Keratinocyte (primary cell): Measurements from ENCODE around the gene CEMIP2. TPM values are rescaled to one million over a fixed set of nuclear protein-coding genes. Genes with fewer than 3 reads are reported as not detected.

Source experiments
- DNase-seq: peaks from one replicate; pipeline ENCODE4 v3.0.0-alpha.2; 2011; ENCODE audit warnings: low read depth, missing footprints, low spot score
- FAIRE-seq: peaks from 2 replicates; lab custom pipeline; 2011; peaks lifted over from hg19 to GRCh38; lab: Jason Lieb, UNC
- H2AFZ ChIP-seq: 2 replicates; pipeline ENCODE4 v1.6.0; 2012; ENCODE audit warnings: low read length, control low read depth, inconsistent platforms; ENCODE audit not compliant: control insufficient read depth
- H3K27ac ChIP-seq: 2 replicates; pipeline ENCODE4 v1.5.1; 2011; ENCODE audit warnings: low read length; ENCODE audit not compliant: control insufficient read depth, insufficient read depth
- H3K27me3 ChIP-seq: 3 replicates; pipeline ENCODE4 v1.6.0; 2011; ENCODE audit warnings: low read length; ENCODE audit not compliant: control insufficient read depth, insufficient read depth; ENCODE audit errors: extremely low read depth
- H3K36me3 ChIP-seq, 2 experiments: 2 replicates in 1 of 2; 3 replicates in 1 of 2; pipeline ENCODE4 v1.5.1; 2011; ENCODE audit warnings: low read length in 2 of 2, mild to moderate bottlenecking in 1 of 2; ENCODE audit not compliant: control insufficient read depth in 2 of 2, insufficient read depth in 2 of 2; ENCODE audit errors: extremely low read depth in 1 of 2
- H3K4me1 ChIP-seq: 3 replicates; pipeline ENCODE4 v1.5.1; 2011; ENCODE audit warnings: low read length; ENCODE audit not compliant: control insufficient read depth, insufficient read depth; ENCODE audit errors: extremely low read depth
- H3K4me2 ChIP-seq: 3 replicates; pipeline ENCODE4 v1.6.0; 2011; ENCODE audit warnings: low read depth, low read length; ENCODE audit not compliant: control insufficient read depth, insufficient read depth; ENCODE audit errors: extremely low read depth
- H3K4me3 ChIP-seq, 3 experiments: fragments of 200-600 bp in 1 of 3; sonication (generic) in 1 of 3; 2 replicates in 2 of 3; 3 replicates in 1 of 3; pipeline ENCODE4 v1.5.1; 2011 to 2016; ENCODE audit warnings: low read length in 3 of 3, mild to moderate bottlenecking in 3 of 3, control low read depth in 2 of 3, inconsistent platforms in 1 of 3, low read depth in 1 of 3, mixed read lengths in 1 of 3, mixed run types in 1 of 3, moderate library complexity in 1 of 3; ENCODE audit not compliant: control insufficient read depth in 2 of 3, insufficient read depth in 2 of 3; ENCODE audit errors: extremely low read depth in 1 of 3
- H3K79me2 ChIP-seq: 2 replicates; pipeline ENCODE4 v1.6.0; 2012; ENCODE audit warnings: low read length; ENCODE audit not compliant: control insufficient read depth, insufficient read depth
- H3K9ac ChIP-seq: 3 replicates; pipeline ENCODE4 v1.6.0; 2011; ENCODE audit warnings: low read length; ENCODE audit not compliant: control insufficient read depth, insufficient read depth; ENCODE audit errors: extremely low read depth
- H3K9me1 ChIP-seq: 3 replicates; pipeline ENCODE4 v1.6.0; 2011; ENCODE audit warnings: low read length; ENCODE audit not compliant: control insufficient read depth, insufficient read depth; ENCODE audit errors: extremely low read depth
- H3K9me3 ChIP-seq: 2 replicates; pipeline ENCODE4 v1.5.1; 2012; ENCODE audit warnings: low read depth, low read length; ENCODE audit not compliant: control insufficient read depth
- H4K20me1 ChIP-seq: 3 replicates; pipeline ENCODE4 v1.6.0; 2011; ENCODE audit warnings: low read length; ENCODE audit not compliant: control insufficient read depth, insufficient read depth; ENCODE audit errors: extremely low read depth
- EZH2 ChIP-seq: IDR thresholded peaks from one replicate; pipeline ENCODE4 v1.6.1; 2012; ENCODE audit warnings: inconsistent platforms, mild to moderate bottlenecking, low read length, moderate library complexity
- dilution Hi-C: fragments of 300-500 bp; cut with MboI; formaldehyde crosslinking; loops from one replicate; pipeline ENCODE4 v1.7.0; 2020; ENCODE audit warnings: low sequenced_read_pairs; ENCODE audit not compliant: extremely low pct_ligation_motif_present
- polyA plus RNA-seq, 5 experiments: library from polyadenylated mRNA; depleted of rRNA in 3 of 5; stranded (reverse) in 3 of 5; stranded (forward) in 1 of 5; unstranded in 1 of 5; fragments of >200 nt; gene quantifications; 1 replicate in 1 of 5; 2 replicates in 3 of 5; 3 replicates in 1 of 5; pipeline versions ENCODE4 v1.2.1 to v1.2.3, GENCODE V29; 2011 to 2012; ENCODE audit warnings: missing spikeins in 2 of 5, low read depth in 1 of 5, low replicate concordance in 1 of 5
- TF ChIP-seq, protein P1 (sequence below), 3 experiments: IDR thresholded peaks in 1 of 3; conservative IDR thresholded peaks in 1 of 3; optimal IDR thresholded peaks in 1 of 3; 2 replicates in 2 of 3; 3 replicates in 1 of 3; pipeline versions ENCODE3 to v1.5.1; 2011; ENCODE audit warnings: low read length in 3 of 3, mild to moderate bottlenecking in 3 of 3, moderate library complexity in 2 of 3, control low read depth in 1 of 3, inconsistent platforms in 1 of 3; ENCODE audit not compliant: insufficient read depth in 2 of 3; ENCODE audit errors: extremely low read depth in 1 of 3

Gene CEMIP2
- polyA plus RNA-seq, 1 donor (not counting 4 experiments of a cell fraction or from before 2014, with no cell fraction given) = 47.7 TPM

GRCh38 chr9:71743882-71744281 lies 24.4 kb downstream of the CEMIP2 start:
- Histone ChIP-seq H3K36me3 (peaks cover 8 to 21% of the 10 kb centered on the region in 2 experiments), H2AFZ (no peak overlapping the region), H3K4me3 (no peak overlapping the region), H3K79me2 (no peaks in the 10 kb centered on the region), H3K9me3 (no peaks in the 10 kb centered on the region), H3K27ac (no peak overlapping the region), H3K27me3 (no peaks in the 10 kb centered on the region), H3K4me1 (peaks cover 10% of the 10 kb centered on the region), H3K9ac (no peak overlapping the region), H3K9me1 (no peaks in the 10 kb centered on the region), H3K4me2 (no peak overlapping the region), H4K20me1 (no peaks in the 10 kb centered on the region)
- no peak for DNase-seq
- dilution Hi-C loops = no loop called here
- no peak for FAIRE-seq
- TF ChIP-seq, protein P1, sequence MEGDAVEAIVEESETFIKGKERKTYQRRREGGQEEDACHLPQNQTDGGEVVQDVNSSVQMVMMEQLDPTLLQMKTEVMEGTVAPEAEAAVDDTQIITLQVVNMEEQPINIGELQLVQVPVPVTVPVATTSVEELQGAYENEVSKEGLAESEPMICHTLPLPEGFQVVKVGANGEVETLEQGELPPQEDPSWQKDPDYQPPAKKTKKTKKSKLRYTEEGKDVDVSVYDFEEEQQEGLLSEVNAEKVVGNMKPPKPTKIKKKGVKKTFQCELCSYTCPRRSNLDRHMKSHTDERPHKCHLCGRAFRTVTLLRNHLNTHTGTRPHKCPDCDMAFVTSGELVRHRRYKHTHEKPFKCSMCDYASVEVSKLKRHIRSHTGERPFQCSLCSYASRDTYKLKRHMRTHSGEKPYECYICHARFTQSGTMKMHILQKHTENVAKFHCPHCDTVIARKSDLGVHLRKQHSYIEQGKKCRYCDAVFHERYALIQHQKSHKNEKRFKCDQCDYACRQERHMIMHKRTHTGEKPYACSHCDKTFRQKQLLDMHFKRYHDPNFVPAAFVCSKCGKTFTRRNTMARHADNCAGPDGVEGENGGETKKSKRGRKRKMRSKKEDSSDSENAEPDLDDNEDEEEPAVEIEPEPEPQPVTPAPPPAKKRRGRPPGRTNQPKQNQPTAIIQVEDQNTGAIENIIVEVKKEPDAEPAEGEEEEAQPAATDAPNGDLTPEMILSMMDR (optimal IDR thresholded peaks at IDR 0.05 in 1 of 3, IDR thresholded peaks at IDR 0.05 in 1 of 3, conservative IDR thresholded peaks at IDR 0.05 in 1 of 3; ENCODE audit: extremely low read depth in 1 of 3, insufficient read depth in 2 of 3, low read length in 3 of 3) = no peak
- TF ChIP-seq EZH2 = no peak

- no peak for FAIRE-seq
- peaks cover 6 to 21% of the 10 kb centered on the region in 2 experiments for H3K36me3 ChIP-seq
- H3K79me2 ChIP-seq = no peaks in the 10 kb centered on the region
- H3K4me1 ChIP-seq = peaks cover 10% of the 10 kb centered on the region
- no peak overlapping the region for H3K27ac ChIP-seq
- no peak overlapping the region for H3K4me2 ChIP-seq
- TF ChIP-seq, protein P1 (optimal IDR thresholded peaks at IDR 0.05 in 1 of 3, IDR thresholded peaks at IDR 0.05 in 1 of 3, conservative IDR thresholded peaks at IDR 0.05 in 1 of 3; ENCODE audit: extremely low read depth in 1 of 3, insufficient read depth in 2 of 3, low read length in 3 of 3) = no peak
- TF ChIP-seq EZH2 = no peak
- no peak overlapping the region for H3K4me3 ChIP-seq
- H3K9me1 ChIP-seq = no peaks in the 10 kb centered on the region
- H3K9me3 ChIP-seq = no peaks in the 10 kb centered on the region
- dilution Hi-C loops = no loop called here
- H3K27me3 ChIP-seq = no peaks in the 10 kb centered on the region
- DNase-seq = no peak
- no peaks in the 10 kb centered on the region for H4K20me1 ChIP-seq
- no peak overlapping the region for H3K9ac ChIP-seq
- H2AFZ ChIP-seq = no peak overlapping the region
Measured at GRCh38 chr9:71743217-71743705, 25.1 kb downstream of the CEMIP2 start.
